HG03354 (cell line): ENCODE results near the gene USH1C.

ENCODE experiments used
- ATAC-seq: cut with Tn5 transposase; IDR thresholded peaks from one replicate; pipeline ENCODE4 v1.9.1; 2021; ENCODE audit warnings: mild to moderate bottlenecking; ENCODE audit not compliant: unreplicated experiment, poor library complexity, severe bottlenecking

USH1C gene

DNA sequence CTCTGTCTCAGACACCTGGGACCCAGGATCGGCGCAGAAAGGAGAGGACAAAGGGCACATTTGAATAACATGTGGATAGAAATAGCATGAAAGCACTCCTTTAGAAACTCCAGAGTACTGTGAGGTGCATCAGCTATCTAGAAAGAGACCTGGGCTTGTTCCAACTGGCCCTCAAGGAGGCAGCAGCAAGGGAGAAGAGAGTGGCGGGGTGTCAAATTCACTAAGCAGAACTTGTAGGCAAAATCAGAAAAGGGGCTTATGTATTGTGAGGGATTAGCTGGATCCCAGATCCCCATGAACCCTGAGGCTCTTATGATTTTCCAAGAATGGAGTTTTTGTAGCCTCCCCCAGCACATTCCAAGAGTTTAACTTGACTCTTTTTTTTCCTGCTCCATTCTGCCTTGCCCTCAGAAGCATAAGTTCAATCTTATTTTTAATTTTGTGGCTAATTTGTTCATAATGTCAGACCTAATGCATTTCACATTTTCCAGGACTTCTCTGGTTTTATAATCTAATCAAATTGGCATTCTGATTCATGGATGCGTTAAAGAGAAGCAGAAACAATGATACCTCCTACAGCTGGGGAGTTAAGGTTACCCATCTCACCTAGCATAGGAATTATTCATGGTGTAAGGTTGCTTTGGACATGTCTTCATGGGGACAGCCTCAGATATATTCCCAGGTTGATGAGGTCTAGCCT is 33.6 kb downstream of the USH1C start:
- no peak for ATAC-seq

DNA sequence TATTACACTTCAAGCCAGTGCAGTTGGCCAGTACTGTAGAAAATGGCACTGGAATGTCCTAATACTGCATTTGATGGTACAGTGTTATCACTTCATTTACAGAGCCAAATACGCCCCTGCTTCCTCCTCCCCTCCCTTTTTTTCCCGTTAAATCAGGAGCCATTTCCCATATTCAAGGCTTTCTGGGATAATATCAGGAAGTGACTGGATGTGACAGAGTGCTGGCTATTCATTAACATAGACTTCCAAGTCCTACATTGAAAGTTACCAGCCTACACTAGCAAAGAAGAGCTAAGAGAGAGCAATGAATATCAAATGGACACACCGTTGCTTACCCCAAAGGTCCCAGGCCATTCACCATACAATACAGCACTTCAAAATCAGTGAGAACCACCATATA is 35.4 kb downstream of the USH1C start:
- no peak for ATAC-seq

DNA sequence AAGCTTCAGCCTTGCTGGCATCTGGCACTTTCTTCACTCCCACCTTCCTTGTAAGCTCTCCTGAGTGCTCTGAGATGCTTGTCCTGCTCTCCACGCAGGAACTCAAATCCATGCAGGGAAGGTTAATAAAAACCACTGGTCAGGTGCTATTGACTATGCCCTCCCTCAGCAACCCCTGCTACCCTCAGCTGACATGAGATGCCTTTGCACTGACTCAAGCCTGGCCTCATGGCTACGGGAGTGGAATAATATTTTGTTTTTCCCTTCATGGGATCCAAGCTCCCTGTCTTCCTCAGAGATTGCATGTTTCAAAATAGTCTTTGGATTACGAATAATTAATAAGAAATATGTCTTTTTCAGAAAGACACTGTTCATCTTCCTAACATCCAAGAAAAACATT is 35.9 kb downstream of the USH1C start:
- no peak for ATAC-seq

DNA sequence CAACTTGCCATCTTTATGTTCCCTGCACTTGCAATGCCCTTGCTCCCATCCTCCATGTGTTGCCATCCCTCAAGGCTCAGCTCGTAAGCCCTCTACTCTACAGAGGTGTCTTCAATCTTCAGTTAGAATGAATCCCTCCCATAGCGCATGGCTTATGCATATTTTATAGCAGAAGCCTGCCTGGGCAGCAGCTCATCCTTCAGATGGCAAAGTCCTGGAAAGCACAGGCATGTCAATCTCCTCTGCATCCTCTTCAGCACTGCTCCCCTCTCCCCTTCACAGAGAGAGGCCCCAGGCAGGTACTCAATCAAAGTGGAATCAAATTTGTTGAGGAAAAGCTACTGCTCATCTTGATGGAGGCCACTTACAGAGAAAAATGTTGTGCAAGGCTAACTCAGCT is 36.4 kb downstream of the USH1C start:
- ATAC-seq: no peak

DNA sequence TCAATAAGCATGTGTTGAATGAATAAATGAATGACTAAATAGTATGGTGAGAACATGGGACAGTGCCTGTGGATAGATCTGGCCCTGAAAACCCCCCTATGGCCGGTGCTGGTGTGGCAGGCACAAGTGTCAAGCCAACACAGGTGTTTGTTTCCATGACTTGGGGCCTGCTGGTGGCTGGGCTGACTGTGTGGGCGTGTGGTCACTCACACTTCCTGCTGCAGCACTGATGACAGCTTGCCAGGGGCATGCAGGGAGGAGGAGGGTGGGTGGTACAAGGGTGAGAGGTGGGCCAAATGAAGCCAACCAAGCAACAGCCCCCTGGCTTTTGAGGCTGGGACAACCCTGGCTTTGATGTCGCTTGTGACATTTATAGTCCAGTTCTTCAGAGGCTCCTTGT is 37.3 kb downstream of the USH1C start:
- peak; percentile 68 for ATAC-seq

DNA sequence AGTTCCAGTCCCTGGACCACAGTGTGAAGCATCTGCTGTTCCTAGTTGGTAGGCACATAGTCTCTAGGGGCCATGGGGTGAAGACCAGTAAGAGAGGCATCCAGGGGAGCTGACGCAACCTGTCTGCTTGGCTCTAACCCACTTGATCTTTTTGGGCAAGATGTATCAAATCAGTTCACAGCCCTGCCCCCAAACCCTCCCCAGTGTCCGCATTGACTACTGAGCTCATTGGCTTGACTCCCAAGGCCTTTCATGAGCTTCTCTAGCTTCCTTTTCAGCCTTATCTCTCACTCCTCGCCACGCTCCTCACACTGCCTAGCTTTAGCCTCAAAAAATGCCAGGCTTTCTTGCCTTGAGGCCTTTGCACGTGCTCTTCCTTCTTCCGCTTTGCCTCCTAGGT is 37.9 kb downstream of the USH1C start:
- no peak for ATAC-seq

DNA sequence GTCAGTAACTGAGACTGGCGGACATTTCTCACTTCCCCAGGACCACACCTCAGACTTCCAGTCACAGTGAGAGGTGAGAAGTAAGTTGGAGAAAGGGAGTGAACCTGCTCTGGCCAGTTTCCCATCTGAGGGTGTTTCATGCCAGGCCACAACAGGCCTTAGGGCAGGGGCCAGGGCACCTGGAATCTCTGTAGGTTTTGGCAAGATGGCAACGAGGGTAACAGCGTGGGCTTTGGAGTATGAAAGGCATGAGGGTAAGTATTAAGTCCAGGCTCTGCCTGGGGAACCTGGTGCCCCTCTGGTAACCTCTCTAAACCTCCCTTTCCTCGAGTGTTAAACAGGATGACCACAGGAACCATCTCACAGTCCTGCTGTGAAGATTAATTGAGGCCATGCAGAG is 39.1 kb downstream of the USH1C start:
- no peak for ATAC-seq

DNA sequence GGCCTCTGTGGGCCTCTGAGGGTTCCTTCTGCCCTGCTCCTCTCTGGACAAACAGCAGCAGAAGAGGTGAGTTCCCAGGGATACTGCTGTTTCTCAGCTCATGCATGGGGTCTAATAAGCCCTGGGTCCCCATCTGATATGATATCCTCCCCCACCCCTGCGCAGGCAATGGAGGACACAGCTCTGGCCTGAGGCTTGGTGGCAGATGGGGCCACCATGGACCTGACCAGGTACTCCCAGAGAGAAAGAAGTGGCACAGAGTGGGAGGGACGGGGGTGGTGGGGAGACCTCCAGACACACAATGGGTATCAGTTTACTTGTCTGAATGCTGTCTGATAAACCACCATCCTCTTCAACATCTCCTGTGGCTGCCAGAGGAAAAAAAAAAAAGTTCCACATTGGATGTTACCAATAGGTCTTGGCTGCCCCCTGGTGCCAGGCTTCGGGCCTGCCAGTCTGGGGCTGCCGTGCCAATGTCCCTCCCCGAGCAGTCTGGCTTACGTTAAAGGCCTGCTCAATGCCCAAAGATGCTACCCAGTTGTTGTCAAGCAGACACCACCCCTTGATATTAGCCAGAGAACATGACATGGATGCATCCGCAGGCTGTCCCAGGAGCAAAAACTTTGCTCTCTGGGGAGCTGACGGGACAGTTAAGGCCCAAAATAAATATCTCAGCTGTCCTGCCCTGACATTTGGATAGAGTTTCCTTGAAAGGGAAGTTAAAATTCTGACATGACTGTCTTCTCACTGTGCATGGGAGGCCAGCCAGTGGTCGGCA is 39.7 kb downstream of the USH1C start:
- ATAC-seq: peak; percentile 76

DNA sequence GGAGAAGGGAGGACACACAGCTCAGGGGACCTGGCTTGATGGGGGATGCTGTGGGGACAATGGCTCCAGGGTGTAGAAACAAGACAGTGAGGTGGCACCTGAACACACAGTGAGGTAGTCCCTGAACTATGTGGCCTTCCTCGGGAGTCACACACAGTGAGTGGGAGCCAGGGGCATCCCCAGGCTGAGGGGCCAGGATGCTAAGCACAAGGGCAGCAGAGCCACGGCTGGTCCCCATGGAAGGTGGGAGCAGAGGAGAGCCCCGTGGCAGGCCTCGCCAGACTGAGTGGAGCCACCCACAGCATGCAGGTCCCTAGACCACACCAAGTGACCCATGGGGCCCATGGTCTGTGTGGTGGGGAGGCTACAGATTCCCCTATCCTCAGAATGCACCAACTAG is 41.6 kb downstream of the USH1C start:
- ATAC-seq: no peak

DNA sequence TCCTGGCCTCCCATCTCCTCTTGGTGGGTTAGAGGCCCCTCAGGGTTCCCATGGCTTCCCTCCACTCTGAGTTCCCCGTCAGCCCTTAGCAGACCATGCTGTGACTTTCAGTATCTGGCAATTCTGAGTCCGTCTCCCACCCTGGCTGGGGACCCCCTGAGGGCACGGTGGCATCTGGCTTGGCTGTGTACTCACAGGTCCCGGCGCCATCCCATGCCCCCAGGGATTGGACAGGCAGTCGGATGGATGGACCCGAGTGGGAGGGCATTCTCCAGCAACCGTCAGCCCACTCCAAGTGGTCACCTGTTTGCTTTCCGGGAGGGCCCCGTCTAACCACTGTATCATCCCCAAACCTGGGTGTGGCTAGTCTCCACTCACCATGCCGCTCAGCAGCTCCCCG is 43.5 kb downstream of the USH1C start:
- ATAC-seq: no peak

DNA sequence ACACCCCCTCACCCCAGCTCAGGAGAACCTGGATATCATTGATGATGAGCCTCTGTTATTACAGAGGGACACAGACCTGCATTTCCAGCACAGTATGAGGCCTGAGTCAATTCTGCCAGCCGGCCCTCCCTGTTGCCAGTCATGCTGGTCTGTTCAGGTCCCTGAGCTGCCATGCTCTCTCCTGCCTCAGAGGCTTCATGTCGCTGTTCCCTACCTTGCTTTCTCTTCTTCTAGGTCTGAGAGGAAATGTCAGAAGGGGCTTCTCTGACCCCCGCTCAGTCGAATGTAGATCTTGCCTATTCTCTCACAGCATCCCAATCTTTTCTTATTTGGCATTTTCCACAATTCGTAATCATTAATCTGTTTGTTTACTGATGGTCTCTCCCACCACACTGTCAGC is 45.7 kb downstream of the USH1C start:
- ATAC-seq: peak; percentile 51

DNA sequence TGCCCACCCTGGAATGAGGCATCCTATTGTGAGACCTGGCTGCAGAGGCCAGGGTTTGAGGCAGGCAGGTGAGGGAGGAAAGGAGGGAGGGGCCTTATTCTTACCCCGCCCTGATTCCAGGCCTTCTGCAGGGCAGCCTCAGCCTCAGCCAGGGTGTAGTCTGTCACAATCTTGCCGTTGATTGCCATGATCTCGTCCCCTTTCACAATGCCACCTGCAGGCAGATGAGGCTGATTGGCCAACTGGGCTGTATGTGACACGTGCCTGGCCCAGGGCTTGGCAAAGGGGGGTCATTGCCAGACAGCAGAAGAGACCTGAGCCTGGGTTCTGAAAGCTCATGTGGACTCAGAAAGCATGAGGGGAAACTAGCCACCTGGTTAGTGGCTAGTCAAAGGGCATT is 46.2 kb downstream of the USH1C start:
- ATAC-seq: no peak

DNA sequence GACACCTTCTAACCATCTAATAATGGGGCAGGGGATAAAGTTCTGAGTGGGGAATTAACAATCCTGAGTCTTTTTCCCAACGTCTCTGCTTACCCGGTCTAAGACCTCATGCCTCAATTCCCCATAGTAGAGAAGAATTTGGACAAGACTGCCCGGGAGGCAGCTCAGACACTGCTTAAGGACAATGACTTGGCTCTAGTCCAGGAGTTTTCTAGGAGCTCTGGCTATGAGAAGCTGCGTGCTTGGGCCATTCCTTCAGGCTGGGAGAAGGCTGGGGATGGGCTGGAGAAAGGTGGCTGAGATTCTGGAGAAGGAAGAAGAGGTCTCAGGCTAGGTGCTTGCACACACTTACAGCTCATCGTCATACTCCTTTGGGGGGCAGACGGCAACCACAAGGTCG is 47.8 kb downstream of the USH1C start:
- ATAC-seq: no peak

DNA sequence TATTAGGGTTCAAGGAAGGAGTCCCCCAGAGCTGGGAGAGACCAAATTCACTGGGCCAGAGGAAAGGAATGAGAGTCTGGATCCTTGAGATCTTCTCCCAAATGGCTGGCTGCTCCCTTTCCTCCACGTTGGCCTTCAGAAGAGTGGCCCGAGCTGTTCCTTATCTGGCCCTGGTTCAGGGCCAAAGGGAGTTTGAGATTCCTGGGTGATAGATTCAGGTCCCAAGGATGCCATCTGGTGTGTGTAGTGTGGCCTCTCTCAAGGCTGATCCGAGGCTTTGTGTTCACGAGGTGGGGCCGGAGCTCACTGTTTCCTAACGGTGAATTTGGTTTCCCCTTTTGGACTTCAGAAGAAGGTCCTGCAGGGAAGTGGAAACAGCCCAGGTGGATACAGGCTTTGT is 50.2 kb downstream of the USH1C start:
- no peak for ATAC-seq

DNA sequence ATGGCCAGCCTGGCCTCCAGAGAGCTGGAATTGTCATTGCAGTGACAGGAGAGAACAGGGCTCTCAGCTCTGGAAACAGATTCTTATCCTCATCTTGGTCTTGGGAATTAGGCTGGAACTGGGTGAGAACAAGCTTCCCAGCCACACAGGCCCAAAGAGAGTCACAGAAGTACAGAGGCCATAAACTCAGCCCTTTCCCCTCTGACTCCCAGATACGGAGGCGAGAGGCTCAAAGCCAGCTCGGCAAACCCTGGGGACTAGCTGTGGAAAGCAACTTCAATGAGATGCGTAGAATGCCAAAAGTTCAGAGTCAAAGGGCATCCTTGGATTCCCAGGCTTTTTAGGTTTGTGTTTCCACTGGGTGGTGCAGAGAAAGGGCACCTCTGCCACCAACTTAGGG is 53.3 kb downstream of the USH1C start:
- ATAC-seq: no peak

DNA sequence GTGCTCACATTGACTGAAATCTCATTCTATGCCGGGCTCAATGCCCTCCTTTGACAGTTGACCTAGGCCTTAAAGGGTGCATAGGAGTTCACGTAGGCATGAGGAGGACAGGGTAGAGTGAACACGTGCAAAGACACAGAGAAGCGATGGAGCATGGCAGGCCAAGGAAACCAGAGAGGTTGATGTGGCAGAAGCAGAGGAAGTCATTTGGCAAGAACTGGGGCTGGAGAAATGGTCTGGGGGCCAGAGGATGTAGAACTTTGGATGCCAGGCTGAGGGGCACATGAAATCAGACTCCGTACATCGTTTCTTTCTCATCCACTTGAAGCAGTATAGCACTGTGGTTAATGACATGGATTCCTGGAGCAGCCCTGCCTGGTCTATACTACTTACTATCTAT is 54.0 kb downstream of the USH1C start:
- no peak for ATAC-seq

DNA sequence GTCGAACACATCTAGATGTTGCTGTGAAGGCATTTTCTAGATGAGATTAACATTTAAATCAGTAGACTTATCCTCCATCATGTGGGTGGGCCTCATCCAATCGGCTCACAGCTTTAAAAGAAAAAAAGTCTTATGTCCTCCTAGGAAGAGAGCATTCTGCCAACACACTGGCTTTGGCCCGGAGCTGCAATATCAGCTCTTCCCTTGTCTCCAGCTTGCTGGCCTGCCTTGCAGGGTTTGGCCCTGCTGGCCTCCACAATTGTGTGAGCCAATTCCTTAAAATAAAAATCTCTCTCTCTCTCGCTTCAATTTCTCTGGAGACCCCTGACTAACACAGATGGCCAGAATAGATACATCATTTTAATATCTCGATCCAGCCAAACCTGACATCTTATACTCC is 54.5 kb downstream of the USH1C start:
- ATAC-seq: no peak

DNA sequence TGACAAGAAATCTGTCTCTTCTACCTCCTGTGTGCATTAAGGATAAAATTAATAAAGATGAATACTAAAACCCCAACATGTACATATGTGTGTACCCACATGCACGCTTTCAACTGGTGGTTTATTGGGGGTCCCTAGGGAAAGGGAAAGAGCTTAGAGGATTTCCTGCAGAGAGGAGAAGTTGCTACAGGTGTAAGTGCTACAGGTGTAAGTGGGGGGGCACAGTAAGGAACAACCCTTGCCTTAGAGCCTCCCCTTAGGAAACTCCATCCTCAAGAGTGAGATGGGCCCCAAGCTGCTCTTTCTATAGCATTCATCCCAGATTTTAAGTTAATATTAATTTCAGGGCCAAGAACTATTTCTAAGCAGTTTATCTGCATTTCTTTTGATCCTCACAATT is 55.7 kb downstream of the USH1C start:
- no peak for ATAC-seq

DNA sequence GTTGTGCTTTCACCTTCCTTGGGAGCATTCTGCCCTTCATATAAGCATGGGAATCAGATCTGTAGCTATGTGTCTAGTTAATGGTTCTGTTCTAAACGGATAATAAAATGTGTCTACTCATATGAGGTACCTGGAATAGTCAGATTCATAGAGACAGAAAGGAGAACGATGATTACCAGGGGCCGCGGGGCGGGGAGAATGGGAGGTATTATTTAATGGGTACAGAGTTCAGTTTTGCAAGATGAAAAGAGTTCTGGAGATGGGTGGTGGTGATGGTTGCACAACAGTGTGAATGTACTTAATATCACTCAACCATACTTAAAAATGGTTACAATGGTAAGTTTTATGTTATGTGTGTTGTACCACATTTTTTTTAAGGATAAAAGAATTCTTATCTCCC is 57.6 kb downstream of the USH1C start:
- ATAC-seq: no peak

DNA sequence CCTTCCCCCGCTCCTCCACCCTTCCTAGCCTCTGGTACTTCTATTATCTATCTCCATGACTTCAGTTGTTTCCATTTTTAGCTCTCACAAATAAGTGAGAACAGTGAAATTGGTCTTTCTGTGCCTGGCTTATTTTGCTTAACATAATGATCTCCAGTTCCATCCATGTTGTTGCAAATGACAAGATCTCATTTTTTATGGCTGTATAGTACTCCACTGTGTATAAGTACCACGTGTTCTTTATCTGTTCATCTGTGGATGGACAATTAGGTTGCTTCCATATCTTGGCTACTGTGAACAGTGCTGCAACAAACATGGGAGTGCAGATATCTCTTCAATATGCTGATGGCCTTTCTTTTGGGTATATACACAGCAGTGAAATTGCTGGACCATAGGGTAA is 60.7 kb downstream of the USH1C start:
- no peak for ATAC-seq

DNA sequence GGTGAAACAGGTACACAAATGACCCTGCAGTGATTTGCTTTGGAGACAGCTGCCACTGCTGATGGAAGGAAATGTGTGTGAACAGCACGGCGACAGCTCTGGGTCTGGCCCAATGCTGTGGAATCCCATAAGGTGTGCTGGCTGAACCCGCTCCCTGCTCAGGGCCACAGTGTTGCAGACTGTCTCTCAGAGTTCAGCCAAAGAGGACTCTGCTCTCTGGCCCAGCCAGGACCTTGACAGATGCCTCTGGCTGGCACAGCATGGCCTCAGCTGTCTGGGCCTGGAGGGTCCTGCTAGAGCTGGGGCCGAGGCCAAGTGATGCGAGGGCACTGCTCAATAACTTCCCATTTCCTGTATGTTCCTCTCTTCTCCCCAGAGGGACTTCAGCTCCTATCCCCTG is 62.3 kb downstream of the USH1C start:
- ATAC-seq: no peak
